ENCODE measurements around the gene BID. TPM values are rescaled to one million over a fixed set of nuclear protein-coding genes. Genes with fewer than 3 reads are reported as not detected.

Gene BID
- total and polyA plus RNA-seq, 2 of the 4 experiments (the other 2 are of a cell fraction): 69.5 to 240 TPM

DNA sequence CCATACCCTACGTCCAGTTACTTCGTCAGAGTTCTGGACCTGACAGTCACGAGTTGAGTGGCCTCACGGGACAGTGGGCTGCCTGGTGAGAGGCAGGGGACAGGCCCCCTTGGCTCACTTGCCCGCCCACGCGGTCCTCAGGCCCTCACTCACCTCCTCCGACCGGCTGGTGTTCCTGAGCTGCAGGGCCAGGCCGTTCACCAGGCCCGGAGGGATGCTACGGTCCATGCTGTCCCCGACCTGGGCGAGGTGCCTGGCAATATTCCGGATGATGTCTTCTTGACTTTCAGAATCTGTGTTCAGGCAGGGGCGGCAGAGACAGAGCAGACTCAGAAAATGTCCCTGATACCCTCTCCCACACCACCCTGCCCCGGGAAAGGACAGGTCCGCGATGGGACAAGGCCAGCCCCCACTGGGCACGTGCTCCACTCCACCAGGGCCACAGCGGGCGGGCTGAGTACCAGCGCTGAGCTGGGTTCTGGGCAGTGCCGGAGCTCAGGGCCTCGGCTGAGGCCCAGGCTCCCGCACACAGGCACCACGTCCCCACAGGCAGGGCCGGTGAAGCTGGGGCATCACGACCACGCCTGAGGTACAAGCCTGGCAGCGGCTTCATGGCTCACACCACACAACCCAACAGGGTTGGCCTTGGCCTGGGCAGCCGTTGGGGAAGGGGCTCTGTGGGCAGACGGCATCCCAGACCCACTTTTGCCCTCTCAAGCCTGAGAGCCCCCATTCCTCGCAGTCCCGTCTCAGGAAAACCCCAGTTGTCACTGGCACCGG is 34.9 kb downstream of the BID start:
- Histone ChIP-seq H3K9me3 (ENCODE audit: control insufficient read depth, insufficient read depth, low read length) (no peaks in the 10 kb centered on the region), H3K27me3 (ENCODE audit: control insufficient read depth, insufficient read depth, low read length) (no peaks in the 10 kb centered on the region), H3K27ac (ENCODE audit: insufficient read depth, low read length) (no peak overlapping the region), H3K4me2 (ENCODE audit: low read depth, low read length) (no peak overlapping the region), H2AFZ (replicated peaks; ENCODE audit: low read length, poor library complexity) (peak overlapping the region; percentile 24), H3K36me3 (ENCODE audit: control insufficient read depth, insufficient read depth, low read length) (peaks cover 28% of the 10 kb centered on the region), H4K91ac (ENCODE audit: insufficient read depth, low read depth, low read length) (no peak overlapping the region), H4K8ac (ENCODE audit: low read depth in 2 of 2, low read length in 2 of 2) (no peak overlapping the region), H2BK15ac (ENCODE audit: low read depth, low read length) (no peak overlapping the region), H3K18ac (ENCODE audit: low read depth, low read length) (no peak overlapping the region), H2AK9ac (replicated peaks; ENCODE audit: low read depth, low read length, poor library complexity) (no peak overlapping the region), H2BK5ac (ENCODE audit: low read depth, low read length, poor library complexity, severe bottlenecking) (no peak overlapping the region), H2AK5ac (ENCODE audit: low read depth, low read length) (no peak overlapping the region), H3K23ac (ENCODE audit: low read depth, low read length) (no peak overlapping the region), H3K14ac (replicated peaks; ENCODE audit: low read depth, low read length) (no peak overlapping the region), H3K4me3 (ENCODE audit: insufficient read depth, low read depth, low read length) (no peak overlapping the region), H3K9ac (ENCODE audit: low read depth, low read length) (no peak overlapping the region), H3K56ac (ENCODE audit: extremely low read depth, insufficient read depth, low read length) (no peak overlapping the region), H3K79me1 (ENCODE audit: low read depth in 1 of 2, low read length in 2 of 2) (peaks cover 8 to 22% of the 10 kb centered on the region in 2 experiments; a peak in 3 of 4 replicates), H3K4me1 (ENCODE audit: control insufficient read depth, insufficient read depth, low read length) (peaks cover 6% of the 10 kb centered on the region), H2BK20ac (ENCODE audit: low read depth, low read length) (no peak overlapping the region), H4K5ac (ENCODE audit: low read depth, low read length) (no peak overlapping the region), H3K9me1 (ENCODE audit: insufficient read depth, low read length) (peaks cover 6% of the 10 kb centered on the region; the same call in 1 of the 2 replicates), H2BK120ac (ENCODE audit: low read depth, low read length) (no peak overlapping the region), H4K20me1 (ENCODE audit: insufficient read depth, low read length) (peaks cover 13% of the 10 kb centered on the region), H3K4ac (ENCODE audit: low read depth, low read length) (no peak overlapping the region)
- dilution Hi-C loops (cut with HindIII; ENCODE audit: low sequenced_read_pairs, unreplicated experiment) (no loop called here), intact Hi-C loops (cut with micrococcal nuclease) (no loop called here), in situ Hi-C loops (cut with MboI; ENCODE audit: low sequenced_read_pairs) (no loop called here)
- no TSS peak for BruUV-seq (replicated peaks)
- ChIA-PET POLR2A (ENCODE audit: unreplicated experiment) (no interaction called here), CTCF (no interaction called here)
- WGBS, 2 experiments (ENCODE audit: extremely low coverage in 2 of 2, insufficient read length in 1 of 2): 97% methylated on average over 25 of the region's 36 CpGs; no CpG with 5 or more reads in 1 of the 2 experiments
- ATAC-seq (ENCODE audit: low read depth) (no peak), DNase-seq (no peak)
- TF ChIP-seq MAZ (IDR thresholded peaks at IDR 0.05; ENCODE audit: borderline replicate concordance, low read depth, low read length) (no peak), CHD1 (IDR thresholded peaks at IDR 0.05; ENCODE audit: low read depth, low read length) (no peak), RCOR1 (IDR thresholded peaks at IDR 0.05; ENCODE audit: insufficient replicate concordance, low read length) (no peak), RAD21 (IDR thresholded peaks at IDR 0.05; ENCODE audit: low read length) (no peak), SMC3 (IDR thresholded peaks at IDR 0.05; ENCODE audit: low read depth, low read length) (no peak)
- TF ChIP-seq, protein P1, sequence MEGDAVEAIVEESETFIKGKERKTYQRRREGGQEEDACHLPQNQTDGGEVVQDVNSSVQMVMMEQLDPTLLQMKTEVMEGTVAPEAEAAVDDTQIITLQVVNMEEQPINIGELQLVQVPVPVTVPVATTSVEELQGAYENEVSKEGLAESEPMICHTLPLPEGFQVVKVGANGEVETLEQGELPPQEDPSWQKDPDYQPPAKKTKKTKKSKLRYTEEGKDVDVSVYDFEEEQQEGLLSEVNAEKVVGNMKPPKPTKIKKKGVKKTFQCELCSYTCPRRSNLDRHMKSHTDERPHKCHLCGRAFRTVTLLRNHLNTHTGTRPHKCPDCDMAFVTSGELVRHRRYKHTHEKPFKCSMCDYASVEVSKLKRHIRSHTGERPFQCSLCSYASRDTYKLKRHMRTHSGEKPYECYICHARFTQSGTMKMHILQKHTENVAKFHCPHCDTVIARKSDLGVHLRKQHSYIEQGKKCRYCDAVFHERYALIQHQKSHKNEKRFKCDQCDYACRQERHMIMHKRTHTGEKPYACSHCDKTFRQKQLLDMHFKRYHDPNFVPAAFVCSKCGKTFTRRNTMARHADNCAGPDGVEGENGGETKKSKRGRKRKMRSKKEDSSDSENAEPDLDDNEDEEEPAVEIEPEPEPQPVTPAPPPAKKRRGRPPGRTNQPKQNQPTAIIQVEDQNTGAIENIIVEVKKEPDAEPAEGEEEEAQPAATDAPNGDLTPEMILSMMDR (conservative IDR thresholded peaks at IDR 0.05; ENCODE audit: low read depth, low read length): no peak
- TF ChIP-seq, protein P2, sequence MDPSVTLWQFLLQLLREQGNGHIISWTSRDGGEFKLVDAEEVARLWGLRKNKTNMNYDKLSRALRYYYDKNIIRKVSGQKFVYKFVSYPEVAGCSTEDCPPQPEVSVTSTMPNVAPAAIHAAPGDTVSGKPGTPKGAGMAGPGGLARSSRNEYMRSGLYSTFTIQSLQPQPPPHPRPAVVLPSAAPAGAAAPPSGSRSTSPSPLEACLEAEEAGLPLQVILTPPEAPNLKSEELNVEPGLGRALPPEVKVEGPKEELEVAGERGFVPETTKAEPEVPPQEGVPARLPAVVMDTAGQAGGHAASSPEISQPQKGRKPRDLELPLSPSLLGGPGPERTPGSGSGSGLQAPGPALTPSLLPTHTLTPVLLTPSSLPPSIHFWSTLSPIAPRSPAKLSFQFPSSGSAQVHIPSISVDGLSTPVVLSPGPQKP (IDR thresholded peaks at IDR 0.05; ENCODE audit: borderline replicate concordance, low read depth, low read length): no peak
